Measurements from ENCODE around the gene MTHFSD. TPM values are rescaled to one million over a fixed set of nuclear protein-coding genes. Genes with fewer than 3 reads are reported as not detected.
"Not testable (repeated sequence)": the region's sequence is repeated elsewhere in the genome, so short reads cannot be mapped to it uniquely, and the experiment has no call there.

Gene MTHFSD
- total and polyA plus RNA-seq, 9 donors: 11.0 to 24.9 (median 21.8) TPM

DNA sequence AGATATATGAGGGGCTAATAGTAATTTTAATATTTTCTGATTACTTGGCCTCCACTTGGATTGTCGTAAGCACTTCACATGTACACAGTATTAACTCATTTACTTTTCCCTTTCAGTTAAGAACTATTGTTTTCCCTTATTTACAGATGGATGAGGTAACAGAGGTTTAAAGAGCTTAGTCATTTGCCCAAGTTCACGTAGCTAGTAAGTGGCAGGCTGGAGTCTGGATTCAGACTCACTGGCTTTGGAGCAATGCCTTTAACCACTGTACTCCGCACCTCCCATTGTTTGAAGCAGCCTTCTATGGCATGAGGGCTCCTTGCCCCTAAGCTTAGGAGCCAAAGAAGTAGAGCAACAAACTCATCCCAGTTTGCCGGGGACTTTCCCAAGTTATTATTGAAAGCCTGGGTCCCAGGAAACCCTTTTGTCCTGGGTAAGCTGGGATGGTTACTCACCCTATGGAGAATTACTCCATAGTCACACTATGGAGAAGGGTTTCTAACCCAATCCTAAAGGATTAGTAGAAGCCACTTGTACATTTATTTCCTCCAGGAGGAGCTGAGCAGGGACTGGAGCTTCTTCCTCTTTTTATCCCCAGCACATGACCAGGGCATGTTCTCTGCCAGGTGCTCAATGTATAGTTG is 35.6 kb upstream of the MTHFSD start:
- H3K4me1 ChIP-seq (ENCODE audit: insufficient read depth): no peaks in the 10 kb centered on the region
- no peaks in the 10 kb centered on the region for H3K27me3 ChIP-seq
- H3K36me3 ChIP-seq: no peaks in the 10 kb centered on the region
- WGBS, 3 donors: 81 to 86% (median 81%) methylated on average over 4 of the region's 4 CpGs
- intact Hi-C loops (cut with DNase I): loop anchor here in 1 of 4 donors (10.0 kb wide), 1 partner anchor 274 kb away; no protein-coding TSS in a partner anchor
- H3K27ac ChIP-seq: no peak overlapping the region
- no peak for DNase-seq
- TF ChIP-seq POLR2A (IDR thresholded peaks at IDR 0.05) (no peak), EP300 (IDR thresholded peaks at IDR 0.05) (no peak)
- H3K4me3 ChIP-seq: no peak overlapping the region
- H3K9me3 ChIP-seq: no peaks in the 10 kb centered on the region

DNA sequence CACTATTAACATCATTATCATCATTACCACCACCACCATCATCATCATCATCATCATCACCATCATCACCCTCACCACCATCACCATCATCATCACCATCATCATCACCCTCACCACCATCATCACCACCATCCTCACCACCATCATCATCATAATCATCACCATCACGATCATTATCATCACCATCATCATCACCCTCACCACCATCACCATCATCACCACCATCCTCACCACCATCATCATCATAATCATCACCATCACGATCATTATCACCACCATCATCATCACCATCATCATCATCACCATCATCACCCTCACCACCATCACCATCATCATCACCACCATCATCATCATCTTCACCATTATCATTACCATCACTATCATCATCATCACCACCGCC is 32.9 kb upstream of the MTHFSD start:
- 85 to 95% (median 95%) methylated on average over 3 of the region's 3 CpGs for WGBS, 3 donors
- DNase-seq; H3K36me3 ChIP-seq; H3K4me3 ChIP-seq; H3K27me3 ChIP-seq; H3K27ac ChIP-seq; H3K4me1 ChIP-seq (ENCODE audit: insufficient read depth); H3K9me3 ChIP-seq; intact Hi-C loops (cut with DNase I): not testable (repeated sequence)

DNA sequence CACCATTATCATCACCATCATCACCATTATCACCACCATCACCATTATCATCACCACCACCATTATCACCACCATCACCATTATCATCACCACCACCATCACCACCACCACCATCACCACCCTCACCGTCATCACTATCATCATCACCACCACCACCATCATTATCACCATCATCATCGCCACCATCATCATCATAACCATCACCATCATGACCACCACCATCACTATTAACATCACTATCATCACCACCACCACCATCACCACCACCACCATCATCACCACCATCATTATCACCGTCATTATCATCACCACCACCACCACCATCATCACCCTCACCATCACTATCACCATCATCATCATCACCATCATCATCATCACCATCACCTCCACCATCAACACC is 32.5 kb upstream of the MTHFSD start:
- Histone ChIP-seq H3K27ac (no peak overlapping the region), H3K27me3 (no peaks in the 10 kb centered on the region), H3K4me1 (ENCODE audit: insufficient read depth) (no peaks in the 10 kb centered on the region), H3K9me3 (no peaks in the 10 kb centered on the region), H3K4me3 (no peak overlapping the region), H3K36me3 (no peaks in the 10 kb centered on the region)
- intact Hi-C loops (cut with DNase I): no loop called here
- DNase-seq: no peak
- TF ChIP-seq EP300 (IDR thresholded peaks at IDR 0.05) (no peak), POLR2A (IDR thresholded peaks at IDR 0.05) (no peak)
- TF ChIP-seq, protein P1, sequence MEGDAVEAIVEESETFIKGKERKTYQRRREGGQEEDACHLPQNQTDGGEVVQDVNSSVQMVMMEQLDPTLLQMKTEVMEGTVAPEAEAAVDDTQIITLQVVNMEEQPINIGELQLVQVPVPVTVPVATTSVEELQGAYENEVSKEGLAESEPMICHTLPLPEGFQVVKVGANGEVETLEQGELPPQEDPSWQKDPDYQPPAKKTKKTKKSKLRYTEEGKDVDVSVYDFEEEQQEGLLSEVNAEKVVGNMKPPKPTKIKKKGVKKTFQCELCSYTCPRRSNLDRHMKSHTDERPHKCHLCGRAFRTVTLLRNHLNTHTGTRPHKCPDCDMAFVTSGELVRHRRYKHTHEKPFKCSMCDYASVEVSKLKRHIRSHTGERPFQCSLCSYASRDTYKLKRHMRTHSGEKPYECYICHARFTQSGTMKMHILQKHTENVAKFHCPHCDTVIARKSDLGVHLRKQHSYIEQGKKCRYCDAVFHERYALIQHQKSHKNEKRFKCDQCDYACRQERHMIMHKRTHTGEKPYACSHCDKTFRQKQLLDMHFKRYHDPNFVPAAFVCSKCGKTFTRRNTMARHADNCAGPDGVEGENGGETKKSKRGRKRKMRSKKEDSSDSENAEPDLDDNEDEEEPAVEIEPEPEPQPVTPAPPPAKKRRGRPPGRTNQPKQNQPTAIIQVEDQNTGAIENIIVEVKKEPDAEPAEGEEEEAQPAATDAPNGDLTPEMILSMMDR (IDR thresholded peaks at IDR 0.05): no peak
- WGBS, 3 donors: 90 to 94% (median 91%) methylated on average over 3 of the region's 3 CpGs

DNA sequence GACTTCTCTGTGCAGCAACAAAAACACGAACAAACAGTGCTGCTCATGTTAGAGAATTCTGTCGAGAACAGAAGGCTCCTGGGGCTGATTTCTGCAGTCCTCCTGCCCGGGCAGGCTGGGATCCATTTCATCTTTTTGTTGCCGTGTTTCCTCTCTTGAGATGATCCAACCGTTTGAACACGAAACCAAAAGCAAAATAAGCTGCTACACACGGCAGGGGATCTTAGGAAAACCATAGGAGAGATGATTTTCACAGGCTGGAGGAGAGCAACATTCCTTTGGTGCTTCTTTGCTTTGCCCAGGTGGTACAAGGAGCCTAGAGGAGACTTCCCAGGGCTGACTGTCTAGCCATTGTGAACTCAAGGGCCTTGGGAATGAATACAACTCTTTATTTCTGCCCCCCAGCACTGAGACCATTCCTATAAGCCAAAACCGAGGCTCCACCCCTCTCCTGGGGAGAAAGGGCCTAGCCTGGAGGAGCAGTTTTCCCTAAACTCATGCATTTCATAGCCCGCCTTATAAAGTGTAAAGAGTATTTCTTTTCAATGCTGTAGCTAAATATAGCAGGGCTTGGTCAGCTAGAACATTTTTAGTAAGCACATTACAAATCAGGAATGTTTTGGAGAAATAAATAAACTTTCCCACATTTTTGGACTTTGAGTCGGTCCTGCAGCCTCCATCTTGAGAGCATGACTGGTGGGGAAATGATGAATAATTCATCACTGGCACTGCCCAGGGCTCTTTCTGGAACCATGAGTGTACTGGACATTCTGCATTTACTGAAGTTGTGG is 31.0 kb upstream of the MTHFSD start:
- TF ChIP-seq, protein P1 (IDR thresholded peaks at IDR 0.05): no peak
- TF ChIP-seq POLR2A (IDR thresholded peaks at IDR 0.05) (no peak), EP300 (IDR thresholded peaks at IDR 0.05) (no peak)
- H3K4me1 ChIP-seq (ENCODE audit: insufficient read depth): no peaks in the 10 kb centered on the region
- no peaks in the 10 kb centered on the region for H3K27me3 ChIP-seq
- no peak overlapping the region for H3K4me3 ChIP-seq
- no peaks in the 10 kb centered on the region for H3K9me3 ChIP-seq
- intact Hi-C loops (cut with DNase I): no loop called here
- H3K36me3 ChIP-seq: no peaks in the 10 kb centered on the region
- DNase-seq: no peak
- 46 to 66% (median 65%) methylated on average over 10 of the region's 10 CpGs for whole genome bisulfite sequencing, 3 donors
- no peak overlapping the region for H3K27ac ChIP-seq

DNA sequence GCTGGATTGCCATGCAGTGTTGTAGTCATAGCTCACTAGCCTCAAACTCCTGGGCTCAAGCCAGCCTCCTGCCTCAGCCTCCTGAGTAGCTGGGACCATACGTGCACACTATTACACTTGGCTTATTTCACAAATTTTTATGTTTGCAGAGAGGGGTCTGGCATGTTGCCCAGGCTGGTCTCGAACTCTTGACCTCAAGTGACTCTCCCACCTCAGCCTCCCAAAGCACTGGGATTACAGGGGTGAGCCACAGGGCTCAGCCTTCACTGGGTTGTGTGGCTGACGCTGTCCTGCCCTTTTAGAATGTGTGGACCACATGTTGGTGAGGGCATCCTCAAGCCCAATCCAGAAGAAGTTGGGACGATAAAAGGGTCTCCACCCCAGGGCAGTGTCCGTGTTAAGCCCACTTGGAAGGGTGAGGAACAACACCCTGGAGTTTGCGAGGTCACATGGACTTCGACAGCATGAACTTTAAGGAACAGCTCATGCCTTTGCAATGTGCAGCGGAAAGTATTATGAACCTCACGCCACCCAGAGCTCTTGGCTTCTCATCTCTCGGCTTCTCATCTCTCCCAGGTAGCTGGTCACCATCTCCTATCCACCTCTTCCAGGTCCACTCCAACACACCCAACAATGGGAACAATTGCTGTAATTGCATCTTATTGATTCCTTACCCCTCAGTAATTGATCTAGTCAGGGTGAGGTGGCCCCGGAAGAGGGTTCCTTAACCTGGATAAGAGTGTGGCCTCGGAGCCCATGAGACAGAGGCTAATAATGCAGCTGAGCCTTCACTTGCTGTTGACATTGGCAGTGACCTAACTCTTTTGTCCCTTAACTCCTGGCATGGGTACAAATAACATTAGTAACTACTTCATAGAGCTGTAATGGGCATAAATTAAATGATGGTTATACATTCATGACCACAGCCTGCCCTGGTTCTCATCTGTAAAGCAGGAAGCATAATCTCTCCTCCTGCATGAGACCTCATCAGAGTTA is 30.0 kb upstream of the MTHFSD start:
- Histone ChIP-seq H3K9me3 (no peaks in the 10 kb centered on the region), H3K36me3 (no peaks in the 10 kb centered on the region), H3K4me1 (ENCODE audit: insufficient read depth) (no peaks in the 10 kb centered on the region), H3K27me3 (no peaks in the 10 kb centered on the region), H3K4me3 (no peak overlapping the region), H3K27ac (peak overlapping the region in 1 of 2 donors; percentile 12)
- 69 to 79% (median 71%) methylated on average over 12 of the region's 12 CpGs for WGBS, 3 donors
- TF ChIP-seq, protein P1 (IDR thresholded peaks at IDR 0.05): no peak
- no peak for TF ChIP-seq EP300 (IDR thresholded peaks at IDR 0.05)
- TF ChIP-seq POLR2A (IDR thresholded peaks at IDR 0.05): no peak
- intact Hi-C loops (cut with DNase I): no loop called here
- no peak for DNase-seq

All from ovary (tissue), 9 donors.